ENCODE measurements around the gene ZNF836. TPM values are rescaled to one million over a fixed set of nuclear protein-coding genes. Genes with fewer than 3 reads are reported as not detected.
"Not testable (repeated sequence)": the region's sequence is repeated elsewhere in the genome, so short reads cannot be mapped to it uniquely, and the experiment has no call there.

ZNF836 gene
- total and polyA plus RNA-seq, 2 of the 13 experiments (the other 11 are each of a cell fraction or from before 2014, with no cell fraction given): 1.6 to 5.3 TPM

DNA sequence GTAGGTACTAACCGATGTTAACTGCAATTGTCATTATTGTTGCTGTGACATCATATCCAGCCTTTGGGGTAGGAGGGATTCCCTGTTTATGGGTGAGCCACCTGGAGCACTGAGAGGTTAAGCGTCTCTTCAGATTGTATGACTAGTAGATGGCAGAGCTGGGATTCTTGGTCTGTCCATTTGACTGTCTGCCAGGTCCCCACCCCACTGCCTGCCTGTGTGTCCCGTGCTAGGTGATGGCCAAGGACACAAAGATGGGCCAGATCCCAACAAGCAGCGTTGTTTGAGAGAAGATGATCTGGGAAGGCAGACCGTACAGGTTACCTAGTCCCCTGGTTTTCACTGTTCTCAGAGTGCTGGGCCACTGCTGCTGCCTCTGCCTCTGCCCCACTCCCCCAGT lies 35.1 kb upstream of the ZNF836 start:
- 97% methylated on average over 5 of the region's 5 CpGs for WGBS (ENCODE audit: low lambda C conversion rate)
- TF ChIP-seq NFIB (CRISPR knock-in tag; IDR thresholded peaks at IDR 0.05; ENCODE audit: borderline replicate concordance): no peak
- TF ChIP-seq ZSCAN12 (CRISPR knock-in tag; IDR thresholded peaks at IDR 0.05): no peak
- no peak for TF ChIP-seq ZNF556 (CRISPR knock-in tag; IDR thresholded peaks at IDR 0.05; ENCODE audit: borderline replicate concordance)
- H2AFZ ChIP-seq (ENCODE audit: low read length): no peak overlapping the region
- peaks cover 45 to 92% of the 10 kb centered on the region in 2 experiments for H3K36me3 ChIP-seq (replicated peaks in 1 of 2; ENCODE audit: control insufficient read depth in 1 of 2, insufficient read depth in 2 of 2, low read length in 2 of 2)
- no peak overlapping the region for H3K4me3 ChIP-seq (replicated peaks in 1 of 3; ENCODE audit: insufficient read depth in 1 of 3, low read depth in 2 of 3, low read length in 3 of 3)
- no peak for DNase-seq (ENCODE audit: low spot score)
- H4K20me1 ChIP-seq (ENCODE audit: insufficient read depth, low read length): peaks cover 2% of the 10 kb centered on the region; the same call in 1 of the 2 replicates
- no peaks in the 10 kb centered on the region for H3K9me3 ChIP-seq (ENCODE audit: low read length)
- ChIA-PET CTCF (ENCODE audit: low intra/inter-chr PET ratio, low total read pairs) (no interaction called here), POLR2A (no interaction called here)
- BruUV-seq (replicated peaks): no TSS peak
- no peak overlapping the region for H3K27ac ChIP-seq (ENCODE audit: extremely low read length, insufficient read depth, low read length)
- FAIRE-seq: no peak
- H3K79me2 ChIP-seq (ENCODE audit: insufficient read depth, low read length): peaks cover 2% of the 10 kb centered on the region
- H3K4me1 ChIP-seq (ENCODE audit: insufficient read depth, low read length): no peaks in the 10 kb centered on the region
- no peak for ATAC-seq
- no peak overlapping the region for H3K9ac ChIP-seq (ENCODE audit: insufficient read depth, low read depth, low read length)
- H3K4me2 ChIP-seq (ENCODE audit: low read depth, low read length): no peak overlapping the region
- intact Hi-C loops (cut with micrococcal nuclease; ENCODE audit: unreplicated experiment): no loop called here
- in situ Hi-C loops (cut with HindIII; ENCODE audit: extremely low pct_ligation_motif_present, low pct_unique_long_range_greater_than_20kb): no loop called here
- no peaks in the 10 kb centered on the region for H3K27me3 ChIP-seq (ENCODE audit: control insufficient read depth in 1 of 2, insufficient read depth in 2 of 2, low read length in 2 of 2)

DNA sequence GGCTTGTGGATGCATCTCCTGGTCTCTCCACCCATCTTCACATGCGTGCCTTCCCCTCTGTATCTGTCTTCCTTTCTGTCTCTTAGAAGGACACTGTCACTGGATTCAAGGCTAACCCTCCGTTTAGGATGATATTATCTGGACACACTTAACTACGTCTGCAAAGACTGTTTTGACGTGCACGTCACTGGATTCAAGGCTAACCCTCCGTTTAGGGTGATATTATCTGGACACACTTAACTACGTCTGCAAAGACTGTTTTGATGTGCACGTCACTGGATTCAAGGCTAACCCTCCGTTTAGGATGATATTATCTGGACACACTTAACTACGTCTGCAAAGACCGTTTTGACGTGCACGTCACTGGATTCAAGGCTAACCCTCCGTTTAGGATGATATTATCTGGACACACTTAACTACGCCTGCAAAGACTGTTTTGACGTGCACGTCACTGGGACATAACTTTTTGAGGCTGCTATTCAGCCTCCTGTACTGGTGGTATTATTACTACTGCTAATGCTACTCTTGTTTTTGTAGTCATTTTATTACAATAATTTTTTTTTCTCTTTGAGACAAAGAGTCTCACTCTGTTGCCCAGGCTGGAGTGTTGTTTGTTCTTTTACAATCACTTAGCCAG lies 29.5 kb upstream of the ZNF836 start:
- H3K9ac ChIP-seq (ENCODE audit: insufficient read depth, low read depth, low read length); H3K27me3 ChIP-seq (ENCODE audit: control insufficient read depth in 1 of 2, insufficient read depth in 2 of 2, low read length in 2 of 2); H3K4me1 ChIP-seq (ENCODE audit: insufficient read depth, low read length); H2AFZ ChIP-seq (ENCODE audit: low read length); H3K9me3 ChIP-seq (ENCODE audit: low read length); BruUV-seq (replicated peaks); H3K4me2 ChIP-seq (ENCODE audit: low read depth, low read length); in situ Hi-C loops (cut with HindIII; ENCODE audit: extremely low pct_ligation_motif_present, low pct_unique_long_range_greater_than_20kb); FAIRE-seq; POLR2A ChIA-PET; CTCF ChIA-PET (ENCODE audit: low intra/inter-chr PET ratio, low total read pairs); H3K27ac ChIP-seq (ENCODE audit: extremely low read length, insufficient read depth, low read length); H3K4me3 ChIP-seq (replicated peaks in 1 of 3; ENCODE audit: insufficient read depth in 1 of 3, low read depth in 2 of 3, low read length in 3 of 3); ATAC-seq; intact Hi-C loops (cut with micrococcal nuclease; ENCODE audit: unreplicated experiment); DNase-seq (ENCODE audit: low spot score); H4K20me1 ChIP-seq (ENCODE audit: insufficient read depth, low read length): not testable (repeated sequence)
- 95% methylated on average over 17 of the region's 17 CpGs for WGBS (ENCODE audit: low lambda C conversion rate)
- Histone ChIP-seq H3K79me2 (ENCODE audit: insufficient read depth, low read length) (peaks cover 45% of the 10 kb centered on the region), H3K36me3 (replicated peaks in 1 of 2; ENCODE audit: control insufficient read depth in 1 of 2, insufficient read depth in 2 of 2, low read length in 2 of 2) (peaks cover 35 to 88% of the 10 kb centered on the region in 2 experiments)

Measured in HepG2 (cell line).